Mucosa of gallbladder (tissue), 1 donor: ENCODE measurements around the gene CHAC1. TPM values are rescaled to one million over a fixed set of nuclear protein-coding genes. Genes with fewer than 3 reads are reported as not detected.

Experiments
- DNase-seq: peaks from one replicate; pipeline ENCODE4 v3.0.0-alpha.2; 2020; ENCODE audit warnings: low spot score
- total RNA-seq: library from RNA; stranded (reverse); gene quantifications from one replicate; pipeline ENCODE4 v1.2.1, GENCODE V29; 2021
- donor health status: DM: no; HTN: no; CAD: no.

The CHAC1 gene
- total RNA-seq, 1 donor from 2014 or later = 2.8 TPM

DNA sequence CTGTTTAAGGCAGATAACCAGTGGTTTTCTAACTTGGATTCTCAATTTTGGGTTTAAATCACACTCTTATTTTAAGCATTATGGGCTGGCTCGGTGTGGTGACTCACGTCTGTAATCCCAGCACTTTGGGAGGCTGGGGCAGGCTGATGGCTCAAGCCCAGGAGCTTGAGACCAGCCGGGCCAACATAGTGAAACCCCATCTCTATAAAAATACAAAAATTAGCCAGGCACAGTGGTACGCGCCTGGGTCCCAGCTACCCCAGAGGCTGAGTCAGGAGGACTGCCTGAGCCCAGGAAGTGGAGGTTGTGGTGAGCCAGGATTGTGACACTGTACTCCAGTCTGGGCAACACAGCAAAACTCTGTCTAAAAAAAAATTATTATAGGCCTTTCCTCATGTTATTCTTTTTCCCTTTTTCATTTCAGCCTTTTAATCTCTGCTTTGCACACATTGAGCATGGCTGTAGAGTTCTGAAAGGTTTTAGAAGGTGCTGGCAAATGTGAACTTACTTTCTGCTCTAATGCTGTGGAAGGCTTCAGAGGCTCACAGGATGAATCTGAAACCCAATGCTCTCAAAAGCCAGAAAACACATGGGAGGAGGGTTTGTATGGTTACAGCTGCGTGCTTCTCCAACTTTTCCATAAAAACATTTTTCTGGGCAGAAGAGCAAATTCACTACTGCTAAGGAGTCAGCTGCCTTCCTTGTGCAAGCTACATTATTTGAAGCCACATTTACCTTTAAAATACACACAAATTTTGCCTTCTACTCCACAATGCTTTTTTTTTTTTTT lies 32.5 kb downstream of the CHAC1 start:
- DNase-seq = no peak

- no peak for DNase-seq
These were observed 33.5 kb downstream of the CHAC1 start for GRCh38 chr15:40986820-40987219.

- no peak for DNase-seq
These were observed 34.9 kb downstream of the CHAC1 start for GRCh38 chr15:40988156-40988555.

DNA sequence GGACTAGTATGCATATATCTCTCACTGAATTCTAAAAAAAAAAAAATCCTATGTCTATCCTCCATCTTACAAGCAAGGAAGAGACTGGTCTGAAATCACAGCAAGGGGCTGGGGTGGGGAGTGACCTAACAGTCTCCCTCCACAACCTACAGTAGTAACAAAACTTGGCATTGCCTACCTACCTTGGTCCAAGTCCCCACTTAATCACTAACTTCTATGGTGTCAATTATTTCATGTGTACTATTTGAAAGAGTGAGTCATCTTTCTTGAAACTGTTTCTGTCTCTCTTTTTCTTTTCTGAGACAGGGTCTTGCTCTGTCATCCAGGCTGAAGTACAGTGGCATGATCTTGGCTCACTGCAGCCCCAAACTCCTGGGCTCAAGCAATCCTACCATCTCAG lies 36.8 kb downstream of the CHAC1 start:
- no peak for DNase-seq

- DNase-seq = no peak
These were observed 37.5 kb downstream of the CHAC1 start for GRCh38 chr15:40990789-40991188.

DNA sequence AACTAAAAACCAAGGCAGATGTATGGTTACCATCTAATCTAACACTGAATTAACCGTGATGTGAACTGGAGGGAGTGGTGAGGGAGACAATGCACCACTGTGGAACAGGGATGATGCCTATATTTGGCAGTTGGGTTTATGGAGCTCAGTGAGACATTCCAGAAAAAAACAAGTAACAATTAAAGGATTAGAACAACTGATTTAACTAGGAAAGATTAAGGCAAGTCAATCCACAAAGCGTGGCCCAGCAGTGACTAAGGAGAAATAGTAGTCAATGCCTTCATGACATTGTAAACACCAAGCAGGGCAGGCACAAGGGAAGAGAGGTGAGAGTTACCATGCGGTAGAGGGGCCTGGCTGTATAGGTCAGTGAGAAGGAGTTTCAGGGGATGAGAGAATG lies 38.1 kb downstream of the CHAC1 start:
- DNase-seq = no peak

- no peak for DNase-seq
These were observed 39.0 kb downstream of the CHAC1 start for GRCh38 chr15:40992241-40992741.

DNA sequence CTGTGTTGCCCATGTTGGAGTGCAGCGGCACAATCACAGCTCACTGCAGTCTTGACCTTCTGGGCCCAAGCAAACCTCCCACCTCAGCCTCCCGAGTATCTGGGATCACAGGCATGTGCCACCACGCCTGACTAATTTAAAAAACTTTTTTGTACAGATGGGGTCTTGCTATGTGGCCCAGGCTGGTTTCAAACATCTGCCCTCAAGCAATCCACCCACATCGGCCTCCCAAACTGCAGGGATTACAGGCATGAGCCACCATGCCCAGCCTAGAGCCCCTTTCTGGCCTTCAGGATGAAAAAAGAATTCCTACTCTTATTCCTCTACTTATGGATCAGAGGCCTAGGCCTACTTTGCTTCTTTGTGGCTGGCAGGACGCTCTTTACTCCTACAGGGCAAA lies 39.6 kb downstream of the CHAC1 start:
- no peak for DNase-seq

DNA sequence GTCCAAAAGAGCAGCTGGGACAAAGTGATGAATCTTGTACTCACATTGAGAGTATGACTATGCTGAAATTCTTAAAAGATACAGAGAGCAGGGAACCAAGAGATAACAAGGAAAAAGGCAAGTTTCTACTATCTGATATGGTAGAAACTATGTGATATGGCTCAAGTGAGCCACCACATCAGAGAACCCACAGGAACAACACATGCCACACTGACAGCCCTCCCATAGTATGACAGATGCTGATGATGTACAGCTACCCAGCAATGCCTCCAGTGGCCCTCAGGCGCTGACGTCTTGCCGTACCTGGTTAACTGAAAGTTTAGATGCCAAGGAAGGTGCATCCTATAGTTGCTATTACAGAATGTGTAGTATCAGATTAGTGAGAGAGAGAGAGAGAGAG lies 42.4 kb downstream of the CHAC1 start:
- no peak for DNase-seq

- no peak for DNase-seq
These were observed 45.9 kb downstream of the CHAC1 start for GRCh38 chr15:40999190-40999589.

- no peak for DNase-seq
These were observed 48.4 kb downstream of the CHAC1 start for GRCh38 chr15:41001524-41002214.

- no peak for DNase-seq
These were observed 51.2 kb downstream of the CHAC1 start for GRCh38 chr15:41004490-41004889.

Other genes with a start within 250 kb of the CHAC1 start
- 41.1 TPM for gene RMDN3, start 198.2 kb upstream of the CHAC1 start, total RNA-seq
- gene GCHFR, start 189.4 kb upstream of the CHAC1 start, total RNA-seq = 33.1 TPM
- 1.4 TPM for gene C15orf62, start 183.5 kb upstream of the CHAC1 start, total RNA-seq
- 45.5 TPM for gene ZFYVE19, start 146.4 kb upstream of the CHAC1 start, total RNA-seq
- gene DNAJC17, start 146.0 kb upstream of the CHAC1 start, total RNA-seq = 41.2 TPM
- 23.4 TPM for gene PPP1R14D, start 124.8 kb upstream of the CHAC1 start, total RNA-seq
- gene SPINT1, start 109.4 kb upstream of the CHAC1 start, total RNA-seq = 232 TPM
- 0.63 TPM for gene RHOV, start 79.2 kb upstream of the CHAC1 start, total RNA-seq
- 42.2 TPM for gene VPS18, start 59.0 kb upstream of the CHAC1 start, total RNA-seq
- 7.2 TPM for gene DLL4, start 24.1 kb upstream of the CHAC1 start, total RNA-seq
- gene INO80, start 162.8 kb downstream of the CHAC1 start, total RNA-seq = 20.1 TPM